Esophagus squamous epithelium (tissue), 4 donors: ENCODE results near the gene PPM1L.

Experiments
- POLR2A ChIP-seq, 4 donors: fragments of 450-650 bp; IDR thresholded peaks; one replicate each; pipeline ENCODE4 v1.6.1; 2017; ENCODE audit warnings: antibody characterized with exemption in 4 of 4, mild to moderate bottlenecking in 4 of 4, moderate library complexity in 3 of 4
- TF ChIP-seq, protein P1 (sequence below), 6 experiments: fragments of 450-650 bp in 4 of 6; fragments of 200-600 bp in 2 of 6; sonication (generic) in 2 of 6; IDR thresholded peaks; one replicate each; pipeline ENCODE4 v1.5.1; 2016 to 2019; ENCODE audit warnings: antibody characterized with exemption in 6 of 6, mild to moderate bottlenecking in 4 of 6, moderate library complexity in 4 of 6

DNA sequence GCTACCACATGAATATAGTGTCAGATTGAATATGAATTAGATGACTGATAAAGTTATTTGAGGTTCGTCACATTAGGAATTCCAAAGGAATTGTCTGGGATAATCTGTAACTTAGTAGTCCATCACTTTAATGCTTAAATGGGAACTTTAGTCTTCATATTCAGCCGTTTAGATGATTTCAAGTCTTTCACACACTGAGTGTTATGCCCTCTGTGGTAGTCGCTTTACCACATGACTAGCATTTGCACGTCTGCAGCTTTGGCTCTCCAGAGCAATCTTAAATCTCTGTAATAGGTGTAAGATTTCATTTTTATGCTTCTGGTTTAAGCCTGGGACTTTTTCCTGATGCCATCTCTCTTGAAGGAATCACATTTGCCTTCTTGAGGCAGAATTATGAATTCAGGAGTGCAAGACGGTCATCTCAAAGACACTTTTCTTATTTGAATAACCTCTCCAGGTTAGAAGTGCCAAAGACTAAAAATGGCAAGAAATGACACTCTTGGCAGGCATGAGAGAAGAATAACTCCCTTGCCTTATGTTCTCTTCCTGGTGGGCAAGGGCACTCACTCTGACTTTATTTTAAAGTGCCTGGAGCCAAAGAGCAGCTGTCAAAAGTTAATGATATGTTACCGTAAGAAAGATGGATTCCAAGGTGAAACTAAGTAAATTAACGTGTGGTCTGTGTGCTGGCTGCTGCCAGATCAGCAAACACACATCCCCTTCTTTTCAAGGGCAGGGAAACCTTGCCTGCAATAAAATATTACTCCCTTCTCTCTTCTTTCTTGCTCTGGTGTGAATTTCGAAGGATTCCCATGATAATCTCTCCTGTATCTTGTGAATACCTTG lies 195.8 kb downstream of the PPM1L start:
- TF ChIP-seq, protein P1, sequence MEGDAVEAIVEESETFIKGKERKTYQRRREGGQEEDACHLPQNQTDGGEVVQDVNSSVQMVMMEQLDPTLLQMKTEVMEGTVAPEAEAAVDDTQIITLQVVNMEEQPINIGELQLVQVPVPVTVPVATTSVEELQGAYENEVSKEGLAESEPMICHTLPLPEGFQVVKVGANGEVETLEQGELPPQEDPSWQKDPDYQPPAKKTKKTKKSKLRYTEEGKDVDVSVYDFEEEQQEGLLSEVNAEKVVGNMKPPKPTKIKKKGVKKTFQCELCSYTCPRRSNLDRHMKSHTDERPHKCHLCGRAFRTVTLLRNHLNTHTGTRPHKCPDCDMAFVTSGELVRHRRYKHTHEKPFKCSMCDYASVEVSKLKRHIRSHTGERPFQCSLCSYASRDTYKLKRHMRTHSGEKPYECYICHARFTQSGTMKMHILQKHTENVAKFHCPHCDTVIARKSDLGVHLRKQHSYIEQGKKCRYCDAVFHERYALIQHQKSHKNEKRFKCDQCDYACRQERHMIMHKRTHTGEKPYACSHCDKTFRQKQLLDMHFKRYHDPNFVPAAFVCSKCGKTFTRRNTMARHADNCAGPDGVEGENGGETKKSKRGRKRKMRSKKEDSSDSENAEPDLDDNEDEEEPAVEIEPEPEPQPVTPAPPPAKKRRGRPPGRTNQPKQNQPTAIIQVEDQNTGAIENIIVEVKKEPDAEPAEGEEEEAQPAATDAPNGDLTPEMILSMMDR (IDR thresholded peaks at IDR 0.05) = no peak
- TF ChIP-seq POLR2A (IDR thresholded peaks at IDR 0.05) = no peak
